Measurements from ENCODE around the gene ZSCAN10. TPM values are rescaled to one million over a fixed set of nuclear protein-coding genes. Genes with fewer than 3 reads are reported as not detected.
"Not testable (repeated sequence)": the region's sequence is repeated elsewhere in the genome, so short reads cannot be mapped to it uniquely, and the experiment has no call there.

Gene ZSCAN10
- total RNA-seq, 2 experiments from 2014 or later, result 0.36 to 0.56 TPM

DNA sequence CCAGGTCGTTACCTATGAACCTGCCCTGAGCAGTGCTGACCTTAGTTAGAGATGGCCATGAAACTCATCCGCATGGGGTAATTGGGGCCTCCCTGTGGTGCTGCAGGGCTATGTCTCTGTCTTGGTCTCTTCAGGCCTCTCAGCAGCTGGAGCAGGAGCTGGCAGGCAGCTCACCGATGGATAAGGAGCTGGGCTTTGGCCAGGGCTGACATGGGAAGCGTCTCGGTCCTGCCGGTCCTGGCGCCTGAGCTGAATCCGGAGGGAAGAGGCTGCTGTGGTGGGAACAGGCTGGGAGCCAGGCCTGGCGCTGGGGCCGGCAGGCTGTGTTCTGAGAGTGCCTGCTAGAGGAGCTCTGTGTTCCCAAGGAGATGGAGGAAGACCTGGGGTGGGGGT lies 23.6 kb downstream of the ZSCAN10 start:
- H3K36me3 Mint-ChIP-seq (ENCODE audit: low read depth), result no peaks in the 10 kb centered on the region
- H3K4me3 ChIP-seq (ENCODE audit: low read length), result peak overlapping the region; percentile 34
- H3K27me3 ChIP-seq (ENCODE audit: control insufficient read depth in 1 of 2, insufficient read depth in 2 of 2, low read length in 2 of 2), result no peaks in the 10 kb centered on the region
- H3K27ac ChIP-seq (ENCODE audit: low read depth in 1 of 2, low read length in 2 of 2), result peak overlapping the region; percentile 80 to 86
- H3K4me3 Mint-ChIP-seq, result peak overlapping the region; percentile 77
- H3K36me3 ChIP-seq (ENCODE audit: insufficient read depth, low read length), result no peaks in the 10 kb centered on the region
- H3K9me3 Mint-ChIP-seq, result no peaks in the 10 kb centered on the region
- POLR2A ChIA-PET, result interaction anchor here (0.6 to 5.9 kb wide), 19 partner anchors 10 to 208 kb away, joined by 3 to 137 read pairs (median 13); partner anchors contain the start of genes FLYWCH2, IL32, ZNF213 and ZNF263
- intact Hi-C loops (cut with DNase I, micrococcal nuclease), result no loop called here
- CTCF ChIA-PET, result interaction anchor here (1.0 to 4.7 kb wide), 3 partner anchors 10 to 54 kb away, joined by 3 to 24 read pairs (median 4); partner anchors contain the start of gene IL32
- H3K4me1 ChIP-seq (ENCODE audit: insufficient read depth, low read length), result peaks cover 95% of the 10 kb centered on the region
- no peak for TF ChIP-seq CTCF (IDR thresholded peaks at IDR 0.05)
- peaks cover 92% of the 10 kb centered on the region for H3K4me1 Mint-ChIP-seq (ENCODE audit: low read depth)
- peaks cover 0 to 3% of the 10 kb centered on the region in 2 experiments for H3K9me3 ChIP-seq (ENCODE audit: control insufficient read depth in 1 of 2, insufficient read depth in 1 of 2, low read length in 2 of 2)
- peak in 2 of 14 experiments; percentile 56 to 60 for DNase-seq
- H3K27me3 Mint-ChIP-seq, result no peaks in the 10 kb centered on the region
- ATAC-seq (ENCODE audit: poor library complexity), result peak; percentile 21
- peak overlapping the region; percentile 95 for H3K27ac Mint-ChIP-seq

DNA sequence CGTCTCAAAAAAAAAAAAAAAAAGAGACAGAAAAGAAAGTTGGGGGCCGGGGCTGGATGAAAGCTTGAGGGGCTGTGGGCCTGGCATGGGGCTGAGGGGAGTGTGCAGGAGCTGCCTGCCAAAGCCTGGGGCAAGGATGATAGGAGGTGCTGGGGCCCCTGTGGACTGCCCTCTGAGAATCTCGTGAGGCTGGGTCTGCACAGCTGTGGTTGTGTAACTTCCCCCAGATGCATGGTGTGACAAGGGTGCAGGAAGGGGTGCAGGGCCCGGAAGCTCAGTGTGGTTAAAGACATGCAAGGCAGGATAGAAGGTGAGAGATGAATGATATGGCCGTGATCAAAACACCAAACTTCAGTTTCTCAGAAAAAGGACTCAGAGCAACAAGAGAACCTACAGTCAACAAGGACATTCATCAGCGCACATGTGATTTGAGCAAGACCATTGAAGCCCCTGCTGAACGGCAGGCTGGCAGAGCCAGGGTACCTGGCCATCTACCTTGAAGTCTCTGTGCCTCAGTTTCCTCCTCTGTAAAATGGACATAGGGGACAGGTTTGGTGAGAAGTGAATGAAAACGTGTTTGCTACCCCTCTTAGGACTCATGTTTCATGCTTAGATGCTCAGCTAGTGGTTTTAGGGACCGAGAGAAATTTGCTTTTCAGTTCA lies 24.1 kb downstream of the ZSCAN10 start:
- ChIA-PET POLR2A (interaction anchor here (0.7 to 5.9 kb wide), 23 partner anchors 9 to 363 kb away, joined by 3 to 137 read pairs (median 8); partner anchors contain the start of genes FLYWCH2, IL32, ZNF213 and ZNF263), CTCF (interaction anchor here (0.9 to 4.7 kb wide), 3 partner anchors 16 to 54 kb away, joined by 3 to 24 read pairs (median 4); no protein-coding TSS in a partner anchor)
- Mint-ChIP-seq H3K9me3 (no peaks in the 10 kb centered on the region), H3K27ac (peak overlapping the region; percentile 95), H3K36me3 (ENCODE audit: low read depth) (peaks cover 4% of the 10 kb centered on the region), H3K4me1 (ENCODE audit: low read depth) (peaks cover 93% of the 10 kb centered on the region), H3K27me3 (no peaks in the 10 kb centered on the region), H3K4me3 (peak overlapping the region; percentile 77)
- Histone ChIP-seq H3K9me3 (ENCODE audit: control insufficient read depth in 1 of 2, insufficient read depth in 1 of 2, low read length in 2 of 2) (peaks cover 0 to 2% of the 10 kb centered on the region in 2 experiments), H3K4me1 (ENCODE audit: insufficient read depth, low read length) (peaks cover 96% of the 10 kb centered on the region), H3K4me3 (ENCODE audit: low read length) (peak overlapping the region; percentile 34), H3K27ac (ENCODE audit: low read depth in 1 of 2, low read length in 2 of 2) (peak overlapping the region; percentile 80 to 86), H3K27me3 (ENCODE audit: control insufficient read depth in 1 of 2, insufficient read depth in 2 of 2, low read length in 2 of 2) (no peaks in the 10 kb centered on the region), H3K36me3 (ENCODE audit: insufficient read depth, low read length) (peaks cover 1% of the 10 kb centered on the region)
- no peak for TF ChIP-seq CTCF (IDR thresholded peaks at IDR 0.05)
- peak; percentile 58 to 95 (median 82) for DNase-seq
- intact Hi-C loops (cut with DNase I, micrococcal nuclease), result no loop called here
- ATAC-seq (ENCODE audit: poor library complexity), result peak; percentile 89

DNA sequence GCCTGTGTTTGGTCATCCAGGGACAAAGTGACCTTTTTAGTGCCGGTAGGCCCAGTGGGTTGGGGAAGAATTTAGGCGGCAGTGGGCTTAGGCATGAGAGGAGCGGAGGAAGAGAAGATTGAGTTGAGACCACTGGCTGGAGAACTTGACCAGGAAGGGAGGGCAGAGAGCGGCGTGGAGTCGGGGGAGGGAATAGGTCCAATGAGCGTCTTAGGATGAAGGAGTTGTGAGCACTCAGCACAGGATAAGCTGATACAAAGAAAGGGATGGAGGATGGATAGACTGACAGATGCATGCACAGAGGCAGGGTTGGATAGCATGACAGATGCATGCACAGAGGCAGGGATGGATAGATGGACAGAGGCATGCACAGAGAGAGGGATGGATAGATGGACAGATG lies 25.6 kb downstream of the ZSCAN10 start:
- peaks cover 91% of the 10 kb centered on the region for H3K4me1 Mint-ChIP-seq (ENCODE audit: low read depth)
- peak overlapping the region; percentile 47 for H3K4me3 Mint-ChIP-seq
- ATAC-seq (ENCODE audit: poor library complexity) (no peak), DNase-seq (no peak)
- H3K27ac ChIP-seq (ENCODE audit: low read depth in 1 of 2, low read length in 2 of 2), result peak overlapping the region in 1 of 2 donors; percentile 50
- H3K27ac Mint-ChIP-seq, result peak overlapping the region; percentile 95
- intact Hi-C loops (cut with DNase I, micrococcal nuclease), result no loop called here
- H3K4me3 ChIP-seq (ENCODE audit: low read length), result peak overlapping the region; percentile 20
- H3K36me3 ChIP-seq (ENCODE audit: insufficient read depth, low read length), result peaks cover 16% of the 10 kb centered on the region
- TF ChIP-seq CTCF (IDR thresholded peaks at IDR 0.05), result no peak
- H3K27me3 ChIP-seq (ENCODE audit: control insufficient read depth in 1 of 2, insufficient read depth in 2 of 2, low read length in 2 of 2), result no peaks in the 10 kb centered on the region
- CTCF ChIA-PET, result no interaction called here
- peaks cover 20% of the 10 kb centered on the region for H3K36me3 Mint-ChIP-seq (ENCODE audit: low read depth)
- no peaks in the 10 kb centered on the region for H3K9me3 Mint-ChIP-seq
- peaks cover 99% of the 10 kb centered on the region for H3K4me1 ChIP-seq (ENCODE audit: insufficient read depth, low read length)
- no peaks in the 10 kb centered on the region for H3K9me3 ChIP-seq (ENCODE audit: control insufficient read depth in 1 of 2, insufficient read depth in 1 of 2, low read length in 2 of 2)
- no peaks in the 10 kb centered on the region for H3K27me3 Mint-ChIP-seq
- POLR2A ChIA-PET, result interaction anchor here (1.0 to 5.9 kb wide), 5 partner anchors 8 to 55 kb away, joined by 3 to 137 read pairs (median 58); partner anchors contain the start of genes IL32 and ZSCAN10

DNA sequence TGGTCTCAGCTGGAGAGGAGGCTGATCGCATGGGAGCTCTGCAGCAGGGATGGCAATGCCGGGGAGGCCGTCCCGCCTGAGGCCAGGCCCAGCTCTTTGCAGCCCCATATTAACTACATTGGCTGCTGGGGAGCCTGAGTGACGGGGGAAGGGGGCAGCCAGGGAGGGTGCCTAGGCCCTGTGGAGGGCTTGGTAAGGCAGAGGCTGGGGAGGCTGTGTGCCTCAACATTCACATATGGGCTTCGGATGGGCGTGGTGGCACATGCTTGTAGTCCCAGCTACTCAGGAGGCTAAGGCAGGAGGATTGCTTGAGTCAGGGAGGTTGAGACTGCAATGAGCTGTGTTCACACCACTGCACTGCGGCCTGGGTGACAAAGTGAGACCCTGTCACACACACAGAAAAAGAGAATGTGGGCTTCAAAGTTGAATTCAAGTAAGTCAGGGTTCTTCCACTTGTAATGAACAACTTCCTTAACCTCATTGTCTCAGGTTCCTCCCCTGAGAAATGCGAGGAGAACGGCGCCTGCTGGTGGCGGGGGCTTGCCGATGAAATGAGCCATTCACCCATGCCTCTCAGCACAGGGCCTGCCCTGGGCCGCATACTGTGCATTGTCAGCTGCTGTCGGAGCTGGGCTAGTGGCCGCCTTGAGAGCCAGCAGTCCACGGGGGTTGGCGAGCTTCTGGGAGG lies 26.4 kb downstream of the ZSCAN10 start:
- H3K27me3 Mint-ChIP-seq; H3K4me3 ChIP-seq (ENCODE audit: low read length); intact Hi-C loops (cut with DNase I, micrococcal nuclease); H3K9me3 ChIP-seq (ENCODE audit: control insufficient read depth in 1 of 2, insufficient read depth in 1 of 2, low read length in 2 of 2); H3K9me3 Mint-ChIP-seq; H3K27me3 ChIP-seq (ENCODE audit: control insufficient read depth in 1 of 2, insufficient read depth in 2 of 2, low read length in 2 of 2): not testable (repeated sequence)
- Mint-ChIP-seq H3K36me3 (ENCODE audit: low read depth) (peaks cover 27% of the 10 kb centered on the region), H3K4me1 (ENCODE audit: low read depth) (peaks cover 90% of the 10 kb centered on the region), H3K27ac (peak overlapping the region; percentile 95), H3K4me3 (peak overlapping the region; percentile 47)
- Histone ChIP-seq H3K27ac (ENCODE audit: low read depth in 1 of 2, low read length in 2 of 2) (peak overlapping the region in 1 of 2 donors; percentile 50), H3K4me1 (ENCODE audit: insufficient read depth, low read length) (peaks cover 99% of the 10 kb centered on the region), H3K36me3 (ENCODE audit: insufficient read depth, low read length) (peaks cover 23% of the 10 kb centered on the region)
- POLR2A ChIA-PET, result interaction anchor here (1.0 to 5.3 kb wide), 4 partner anchors 13 to 57 kb away, joined by 3 to 58 read pairs (median 8); partner anchors contain the start of gene ZSCAN10
- CTCF ChIA-PET, result interaction anchor here (0.9 kb wide), 1 partner anchor 13 kb away, joined by 3 read pairs; no protein-coding TSS in a partner anchor
- ATAC-seq (ENCODE audit: poor library complexity) (peak; percentile 14), DNase-seq (peak in 4 of 14 experiments; percentile 39 to 76 (median 70))
